GM23338 (cell line): ENCODE results near the gene MPPE1.

Experiments
- CREB1 ChIP-seq: fragments of 250-450 bp; sonication (Bioruptor Pico); IDR thresholded peaks from 2 replicates; pipeline ENCODE4 v1.5.0; 2020; ENCODE audit warnings: low read depth, mild to moderate bottlenecking, moderate library complexity
- CTCF ChIP-seq, 2 experiments: fragments of 200-600 bp in 1 of 2; sonication (generic) in 1 of 2; conservative IDR thresholded peaks; 2 replicates each; pipeline versions ENCODE4 v1.5.1 to v1.6.1; 2016 to 2017; ENCODE audit warnings: antibody characterized with exemption in 2 of 2, low read depth in 2 of 2, mild to moderate bottlenecking in 2 of 2, moderate library complexity in 1 of 2
- ETS1 ChIP-seq: IDR thresholded peaks from 2 replicates; pipeline ENCODE4 v1.6.1; 2016; ENCODE audit warnings: antibody characterized with exemption
- EZH2 ChIP-seq: fragments of 200-600 bp; sonication (generic); IDR thresholded peaks from one replicate; pipeline ENCODE4 v1.8.0; 2017; ENCODE audit warnings: antibody characterized with exemption, mild to moderate bottlenecking, low read depth; ENCODE audit not compliant: unreplicated experiment
- EZH2phosphoT487 ChIP-seq: fragments of 200-600 bp; sonication (generic); IDR thresholded peaks from one replicate; pipeline ENCODE4 v1.8.1; 2018; ENCODE audit warnings: antibody characterized with exemption; ENCODE audit not compliant: unreplicated experiment
- JUNB ChIP-seq: IDR thresholded peaks from one replicate; pipeline ENCODE4 v1.6.1; 2016; ENCODE audit warnings: antibody characterized with exemption; ENCODE audit not compliant: unreplicated experiment
- NANOG ChIP-seq: IDR thresholded peaks from 2 replicates; pipeline ENCODE4 v1.6.1; 2016; ENCODE audit warnings: antibody characterized with exemption, borderline replicate concordance
- POLR2AphosphoS5 ChIP-seq: IDR thresholded peaks from 2 replicates; pipeline ENCODE4 v1.6.1; 2016; ENCODE audit warnings: antibody characterized with exemption, low read depth
- STAT1 ChIP-seq: IDR thresholded peaks from one replicate; pipeline ENCODE4 v1.6.1; 2016; ENCODE audit warnings: antibody characterized with exemption; ENCODE audit not compliant: unreplicated experiment
- ZNF114 ChIP-seq: fragments of 250-450 bp; sonication (Bioruptor Pico); IDR thresholded peaks from 2 replicates; pipeline ENCODE4 v1.5.0; 2020; ENCODE audit warnings: mild to moderate bottlenecking, moderate library complexity
- ZNF331 ChIP-seq: fragments of 250-450 bp; sonication (Bioruptor Pico); IDR thresholded peaks from 2 replicates; pipeline ENCODE4 v1.5.0; 2020; ENCODE audit warnings: low read depth, mild to moderate bottlenecking, moderate library complexity
- ZNF462 ChIP-seq: fragments of 250-450 bp; sonication (Bioruptor Pico); IDR thresholded peaks from 2 replicates; pipeline ENCODE4 v1.5.0; 2020; ENCODE audit warnings: mild to moderate bottlenecking, moderate library complexity
- TF ChIP-seq, protein P1 (sequence below): IDR thresholded peaks from one replicate; pipeline ENCODE4 v1.6.1; 2018; ENCODE audit warnings: antibody characterized with exemption; ENCODE audit not compliant: unreplicated experiment

GRCh38 chr18:11849841-11850634 lies 58.1 kb downstream of the MPPE1 start:
- no peak for TF ChIP-seq CTCF (conservative IDR thresholded peaks at IDR 0.05; ENCODE audit: low read depth in 2 of 2)
- TF ChIP-seq, protein P1, sequence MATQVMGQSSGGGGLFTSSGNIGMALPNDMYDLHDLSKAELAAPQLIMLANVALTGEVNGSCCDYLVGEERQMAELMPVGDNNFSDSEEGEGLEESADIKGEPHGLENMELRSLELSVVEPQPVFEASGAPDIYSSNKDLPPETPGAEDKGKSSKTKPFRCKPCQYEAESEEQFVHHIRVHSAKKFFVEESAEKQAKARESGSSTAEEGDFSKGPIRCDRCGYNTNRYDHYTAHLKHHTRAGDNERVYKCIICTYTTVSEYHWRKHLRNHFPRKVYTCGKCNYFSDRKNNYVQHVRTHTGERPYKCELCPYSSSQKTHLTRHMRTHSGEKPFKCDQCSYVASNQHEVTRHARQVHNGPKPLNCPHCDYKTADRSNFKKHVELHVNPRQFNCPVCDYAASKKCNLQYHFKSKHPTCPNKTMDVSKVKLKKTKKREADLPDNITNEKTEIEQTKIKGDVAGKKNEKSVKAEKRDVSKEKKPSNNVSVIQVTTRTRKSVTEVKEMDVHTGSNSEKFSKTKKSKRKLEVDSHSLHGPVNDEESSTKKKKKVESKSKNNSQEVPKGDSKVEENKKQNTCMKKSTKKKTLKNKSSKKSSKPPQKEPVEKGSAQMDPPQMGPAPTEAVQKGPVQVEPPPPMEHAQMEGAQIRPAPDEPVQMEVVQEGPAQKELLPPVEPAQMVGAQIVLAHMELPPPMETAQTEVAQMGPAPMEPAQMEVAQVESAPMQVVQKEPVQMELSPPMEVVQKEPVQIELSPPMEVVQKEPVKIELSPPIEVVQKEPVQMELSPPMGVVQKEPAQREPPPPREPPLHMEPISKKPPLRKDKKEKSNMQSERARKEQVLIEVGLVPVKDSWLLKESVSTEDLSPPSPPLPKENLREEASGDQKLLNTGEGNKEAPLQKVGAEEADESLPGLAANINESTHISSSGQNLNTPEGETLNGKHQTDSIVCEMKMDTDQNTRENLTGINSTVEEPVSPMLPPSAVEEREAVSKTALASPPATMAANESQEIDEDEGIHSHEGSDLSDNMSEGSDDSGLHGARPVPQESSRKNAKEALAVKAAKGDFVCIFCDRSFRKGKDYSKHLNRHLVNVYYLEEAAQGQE = no peak
- TF ChIP-seq POLR2AphosphoS5 = no peak
- no peak for TF ChIP-seq EZH2
- no peak for TF ChIP-seq EZH2phosphoT487
- no peak for TF ChIP-seq JUNB
- TF ChIP-seq ZNF114 = no peak
- no peak for TF ChIP-seq ZNF462 (CRISPR knock-in tag)
- TF ChIP-seq CREB1 = no peak
- no peak for TF ChIP-seq ETS1
- no peak for TF ChIP-seq STAT1
- no peak for TF ChIP-seq NANOG
- no peak for TF ChIP-seq ZNF331
